ENCODE results near the gene PRTG.

The PRTG gene

GRCh38 chr15:55710286-55710685 is 32.7 kb downstream of the PRTG start:
- no peak for TF ChIP-seq REST (IDR thresholded peaks at IDR 0.05; ENCODE audit: insufficient read depth in 1 of 2, low read depth in 2 of 2, low read length in 2 of 2)

- TF ChIP-seq POLR2AphosphoS5 (IDR thresholded peaks at IDR 0.05; ENCODE audit: low read depth, low read length) (no peak), TAF1 (IDR thresholded peaks at IDR 0.05; ENCODE audit: borderline replicate concordance, insufficient read depth, low read length) (no peak), SIN3A (IDR thresholded peaks at IDR 0.05; ENCODE audit: borderline replicate concordance, insufficient read depth, low read length) (no peak), FOXP2 (optimal IDR thresholded peaks at IDR 0.05; ENCODE audit: borderline replicate concordance, extremely low read depth, extremely low read length, insufficient read depth) (no peak), REST (IDR thresholded peaks at IDR 0.05; ENCODE audit: insufficient read depth in 1 of 2, low read depth in 2 of 2, low read length in 2 of 2) (no peak)
Observed at GRCh38 chr15:55709458-55709857, 33.5 kb downstream of the PRTG start.

- TF ChIP-seq FOXP2 (optimal IDR thresholded peaks at IDR 0.05; ENCODE audit: borderline replicate concordance, extremely low read depth, extremely low read length, insufficient read depth) = no peak
Observed at GRCh38 chr15:55708720-55709119, 34.2 kb downstream of the PRTG start.

DNA sequence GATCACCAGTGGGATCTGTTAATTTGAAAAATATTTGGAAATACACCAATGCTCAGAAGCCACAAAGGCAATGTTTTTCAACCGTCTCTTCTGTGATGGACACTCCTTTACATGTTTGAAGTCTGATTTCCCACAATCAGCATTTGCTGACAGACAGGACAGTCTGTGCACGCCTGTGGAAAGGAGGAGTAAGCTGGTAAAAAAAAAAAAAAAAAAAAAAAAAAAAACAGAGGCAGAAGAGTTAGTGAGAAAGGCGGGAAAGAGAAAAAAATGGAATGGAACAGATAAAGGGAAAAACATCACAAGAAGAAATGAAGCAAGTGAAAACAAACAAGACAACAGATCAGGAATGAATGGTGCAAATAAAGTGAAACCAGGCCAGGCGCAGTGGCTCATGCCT is 35.0 kb downstream of the PRTG start:
- TF ChIP-seq POLR2AphosphoS5 (IDR thresholded peaks at IDR 0.05; ENCODE audit: low read depth, low read length) (no peak), TAF1 (IDR thresholded peaks at IDR 0.05; ENCODE audit: borderline replicate concordance, insufficient read depth, low read length) (no peak), FOXP2 (optimal IDR thresholded peaks at IDR 0.05; ENCODE audit: borderline replicate concordance, extremely low read depth, extremely low read length, insufficient read depth) (no peak), REST (IDR thresholded peaks at IDR 0.05; ENCODE audit: insufficient read depth in 1 of 2, low read depth in 2 of 2, low read length in 2 of 2) (no peak), SIN3A (IDR thresholded peaks at IDR 0.05; ENCODE audit: borderline replicate concordance, insufficient read depth, low read length) (no peak)

DNA sequence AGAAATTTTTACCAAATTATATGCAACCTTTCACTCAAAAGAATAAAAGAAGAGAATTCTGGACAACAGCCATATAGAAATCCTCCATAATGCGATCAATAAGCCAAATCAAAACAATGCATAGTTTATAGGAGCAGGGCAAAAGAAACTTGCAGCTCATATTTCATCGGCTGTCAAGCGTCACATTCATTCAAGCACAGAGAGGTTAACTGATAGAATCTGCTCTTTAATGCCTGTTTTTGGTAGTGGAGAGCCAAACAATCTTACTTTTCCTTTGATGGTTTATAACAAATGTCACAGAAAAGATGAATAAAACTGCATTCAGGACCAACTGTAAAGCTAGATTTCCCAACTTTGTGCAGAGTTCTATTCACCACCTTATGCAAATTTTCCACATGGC is 35.4 kb downstream of the PRTG start:
- TF ChIP-seq TAF1 (IDR thresholded peaks at IDR 0.05; ENCODE audit: borderline replicate concordance, insufficient read depth, low read length) = no peak
- no peak for TF ChIP-seq REST (IDR thresholded peaks at IDR 0.05; ENCODE audit: insufficient read depth in 1 of 2, low read depth in 2 of 2, low read length in 2 of 2)
- TF ChIP-seq FOXP2 (optimal IDR thresholded peaks at IDR 0.05; ENCODE audit: borderline replicate concordance, extremely low read depth, extremely low read length, insufficient read depth) = no peak
- no peak for TF ChIP-seq POLR2AphosphoS5 (IDR thresholded peaks at IDR 0.05; ENCODE audit: low read depth, low read length)
- no peak for TF ChIP-seq SIN3A (IDR thresholded peaks at IDR 0.05; ENCODE audit: borderline replicate concordance, insufficient read depth, low read length)
